K562 (cell line): Measurements from ENCODE around the gene HLA-B. TPM values are rescaled to one million over a fixed set of nuclear protein-coding genes. Genes with fewer than 3 reads are reported as not detected.

Experiments
- AFF4 ChIP-seq: sonication (generic); formaldehyde crosslinking; IDR thresholded peaks from 2 replicates; pipeline ENCODE4 v1.8.0; 2023; ENCODE audit warnings: mild to moderate bottlenecking, missing genetic modification reagents
- BCLAF1 ChIP-seq, 2 experiments: fragments of 450-650 bp in 1 of 2; IDR thresholded peaks; 2 replicates each; pipeline ENCODE4 v1.6.1; 2011 to 2017; ENCODE audit warnings: low read depth in 2 of 2, antibody characterized with exemption in 1 of 2, borderline replicate concordance in 1 of 2, low read length in 1 of 2, mild to moderate bottlenecking in 1 of 2, mixed read lengths in 1 of 2; ENCODE audit not compliant: control insufficient read depth in 1 of 2
- BCOR ChIP-seq: fragments of 450-650 bp; IDR thresholded peaks from 2 replicates; pipeline ENCODE4 v1.6.1; 2016
- BMI1 ChIP-seq: fragments of 150-350 bp; IDR thresholded peaks from 2 replicates; pipeline ENCODE4 v1.6.1; 2014; ENCODE audit warnings: low read length
- CXXC5 ChIP-seq: fragments of 250-450 bp; sonication (Bioruptor Pico); IDR thresholded peaks from 2 replicates; pipeline ENCODE4 v1.8.0; 2022; ENCODE audit warnings: inconsistent platforms, mild to moderate bottlenecking, moderate library complexity
- FOSL1 ChIP-seq: fragments of 200-800 bp; sonication (Bioruptor generic); conservative IDR thresholded peaks from 2 replicates; pipeline ENCODE4 v1.6.1; 2016; ENCODE audit warnings: missing genetic modification characterization, missing compliant biosample characterization
- GTF2E2 ChIP-seq: fragments of 200-800 bp; sonication (Bioruptor generic); IDR thresholded peaks from 2 replicates; pipeline ENCODE4 v1.6.1; 2016; ENCODE audit warnings: missing genetic modification characterization, missing compliant biosample characterization
- NCOA6 ChIP-seq: fragments of 450-650 bp; IDR thresholded peaks from 2 replicates; pipeline ENCODE4 v1.6.1; 2017; ENCODE audit warnings: mild to moderate bottlenecking
- PHTF2 ChIP-seq: fragments of 250-450 bp; sonication (Bioruptor Pico); IDR thresholded peaks from 2 replicates; pipeline ENCODE4 v1.5.0; 2021; ENCODE audit warnings: mild to moderate bottlenecking
- PRMT5 ChIP-seq: sonication (generic); formaldehyde crosslinking; IDR thresholded peaks from 2 replicates; pipeline ENCODE4 v1.5.0; 2020; ENCODE audit warnings: missing genetic modification reagents
- SMAD1 ChIP-seq: fragments of 150-350 bp; IDR thresholded peaks from 2 replicates; pipeline ENCODE4 v1.6.1; 2014; ENCODE audit warnings: low read length, low read depth; ENCODE audit not compliant: partially characterized antibody
- STAG1 ChIP-seq: sonication (generic); formaldehyde crosslinking; IDR thresholded peaks from 2 replicates; pipeline ENCODE4 v1.5.0; 2020; ENCODE audit warnings: missing genetic modification reagents, borderline replicate concordance
- TCF3 ChIP-seq: sonication (generic); formaldehyde crosslinking; IDR thresholded peaks from 2 replicates; pipeline ENCODE4 v1.4.0; 2020; ENCODE audit warnings: mild to moderate bottlenecking, missing genetic modification reagents
- polyA plus RNA-seq, 8 experiments: library from polyadenylated mRNA; depleted of rRNA in 4 of 8; stranded (reverse) in 5 of 8; unstranded in 3 of 8; fragments of >200 nt; fragmentation: Nextera tagmentation in 2 of 8; fragmentation: Illumina TruSeq in 1 of 8; extraction: Ambion mirVana in 2 of 8; extraction: Trizol in 1 of 8; gene quantifications; 2 replicates each; pipeline versions ENCODE4 v1.2.1 to v1.2.3, GENCODE V29; 2011 to 2014; ENCODE audit warnings: inconsistent platforms in 1 of 8, missing spikeins in 1 of 8
- total RNA-seq, 7 experiments: library from RNA; depleted of rRNA in 6 of 7; stranded (reverse); fragments of >200 nt in 6 of 7; fragmentation: Illumina TruSeq in 2 of 7; extraction: Trizol in 2 of 7; gene quantifications; 2 replicates each; pipeline versions ENCODE4 v1.2.1 to v1.2.3, GENCODE V29; 2011 to 2021; ENCODE audit warnings: low replicate concordance in 1 of 7

Gene HLA-B
- total and polyA plus RNA-seq, 9 of the 15 experiments (the other 6 are each of a cell fraction or from before 2014, with no cell fraction given) = 0.07 to 9.7 (median 0.65) TPM; not detected in 2

GRCh38 chr6:31400467-31401289 lies 43.7 kb upstream of the HLA-B start (continued):
- TF ChIP-seq AFF4 (CRISPR knock-in tag) (peak; percentile 15; the same call in 1 of the 2 replicates), STAG1 (CRISPR knock-in tag) (no peak), BMI1 (no peak), NCOA6 (no peak), CXXC5 (CRISPR knock-in tag) (peak; percentile 69), FOSL1 (no peak), TCF3 (CRISPR knock-in tag) (no peak), BCLAF1 (IDR thresholded peaks at IDR 0.05; ENCODE audit: borderline replicate concordance in 1 of 2, control insufficient read depth in 1 of 2, low read depth in 2 of 2, low read length in 1 of 2) (no peak), SMAD1 (peak; percentile 81), PHTF2 (CRISPR knock-in tag) (no peak), BCOR (peak; percentile 62; the same call in 1 of the 2 replicates), GTF2E2 (0 out of 2 replicates have a peak, but pooled peaks have one; percentile 76), PRMT5 (no peak)
